Measurements from ENCODE around the gene CNTNAP2.

- TF ChIP-seq CTCF (IDR thresholded peaks at IDR 0.05) (no peak), POLR2A (IDR thresholded peaks at IDR 0.05) (no peak)
Observed at GRCh38 chr7:147145194-147145593, 1028.6 kb downstream of the CNTNAP2 start.

Data from lower leg skin (tissue), 3 donors.